B cell (primary cell): ENCODE results near the gene PRKX.

ENCODE experiments used
- EZH2 ChIP-seq: IDR thresholded peaks from 2 replicates; pipeline ENCODE4 v1.6.1; 2012; ENCODE audit warnings: borderline replicate concordance, low read depth, mild to moderate bottlenecking, moderate library complexity, low read length; ENCODE audit not compliant: insufficient read depth, poor library complexity, severe bottlenecking
- TF ChIP-seq, protein P1 (sequence below): fragments of 200-600 bp; IDR thresholded peaks from one replicate; pipeline ENCODE4 v1.8.0; 2022; ENCODE audit warnings: antibody characterized with exemption, mild to moderate bottlenecking

DNA sequence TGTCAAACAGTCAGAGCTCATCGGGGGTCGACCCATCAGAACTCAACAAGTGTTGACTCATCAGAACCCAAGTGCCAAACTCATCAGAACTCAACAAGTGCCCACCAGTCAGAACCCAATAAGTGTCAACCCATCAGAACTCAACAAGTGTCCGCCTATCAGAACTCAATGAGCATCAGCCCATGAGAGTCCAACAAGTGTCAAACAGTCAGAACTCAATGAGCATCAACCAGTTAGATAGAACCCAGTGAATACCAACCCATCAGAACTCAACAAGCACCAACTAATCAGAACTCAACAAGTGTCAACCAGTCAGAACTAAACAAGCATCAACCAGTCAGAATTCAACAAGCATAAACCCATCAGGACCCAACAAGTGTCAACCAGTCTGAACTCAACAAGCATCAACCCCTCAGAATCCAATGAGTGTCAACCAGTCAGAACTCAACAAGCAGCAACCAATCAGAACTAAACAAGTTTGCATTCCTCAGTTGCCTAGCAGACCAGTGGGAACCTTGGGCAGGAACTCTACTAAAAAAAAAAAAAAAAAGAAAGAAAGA, 115.3 kb downstream of the PRKX start:
- TF ChIP-seq, protein P1, sequence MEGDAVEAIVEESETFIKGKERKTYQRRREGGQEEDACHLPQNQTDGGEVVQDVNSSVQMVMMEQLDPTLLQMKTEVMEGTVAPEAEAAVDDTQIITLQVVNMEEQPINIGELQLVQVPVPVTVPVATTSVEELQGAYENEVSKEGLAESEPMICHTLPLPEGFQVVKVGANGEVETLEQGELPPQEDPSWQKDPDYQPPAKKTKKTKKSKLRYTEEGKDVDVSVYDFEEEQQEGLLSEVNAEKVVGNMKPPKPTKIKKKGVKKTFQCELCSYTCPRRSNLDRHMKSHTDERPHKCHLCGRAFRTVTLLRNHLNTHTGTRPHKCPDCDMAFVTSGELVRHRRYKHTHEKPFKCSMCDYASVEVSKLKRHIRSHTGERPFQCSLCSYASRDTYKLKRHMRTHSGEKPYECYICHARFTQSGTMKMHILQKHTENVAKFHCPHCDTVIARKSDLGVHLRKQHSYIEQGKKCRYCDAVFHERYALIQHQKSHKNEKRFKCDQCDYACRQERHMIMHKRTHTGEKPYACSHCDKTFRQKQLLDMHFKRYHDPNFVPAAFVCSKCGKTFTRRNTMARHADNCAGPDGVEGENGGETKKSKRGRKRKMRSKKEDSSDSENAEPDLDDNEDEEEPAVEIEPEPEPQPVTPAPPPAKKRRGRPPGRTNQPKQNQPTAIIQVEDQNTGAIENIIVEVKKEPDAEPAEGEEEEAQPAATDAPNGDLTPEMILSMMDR, result no peak
- no peak for TF ChIP-seq EZH2
